H54 (cell line): ENCODE measurements around the gene RAD51B.

Experiments
- DNase-seq: peaks from one replicate; pipeline ENCODE4 v3.0.0; 2011; ENCODE audit warnings: low spot score, mixed read lengths; ENCODE audit not compliant: insufficient read length
- FAIRE-seq: peaks from 3 replicates; lab custom pipeline; 2011; peaks lifted over from hg19 to GRCh38; lab: Jason Lieb, UNC
- POLR2A ChIP-seq: IDR thresholded peaks from 2 replicates; pipeline ENCODE4 v1.6.1; 2011; ENCODE audit warnings: low read depth, mild to moderate bottlenecking, low read length

Gene RAD51B

DNA sequence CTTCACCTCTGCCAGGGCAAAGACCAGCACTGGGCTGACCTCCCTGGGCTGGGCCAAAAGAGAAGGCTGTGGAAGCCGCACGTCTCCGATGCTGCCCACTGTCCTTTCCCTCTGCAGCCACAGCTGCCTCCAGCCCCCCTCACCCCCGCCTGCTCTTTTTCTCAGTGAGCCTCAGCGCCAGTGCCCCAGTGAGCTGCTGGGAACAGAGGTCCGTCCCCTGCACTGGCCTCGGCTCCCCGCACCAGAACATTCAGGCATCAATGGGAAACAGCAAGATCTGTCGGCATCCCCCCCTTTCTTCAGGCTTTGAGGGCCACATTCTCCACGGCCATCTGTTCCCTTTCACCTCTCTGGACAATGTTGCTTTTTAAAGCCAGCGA lies 575.2 kb downstream of the RAD51B start:
- no peak for FAIRE-seq

DNA sequence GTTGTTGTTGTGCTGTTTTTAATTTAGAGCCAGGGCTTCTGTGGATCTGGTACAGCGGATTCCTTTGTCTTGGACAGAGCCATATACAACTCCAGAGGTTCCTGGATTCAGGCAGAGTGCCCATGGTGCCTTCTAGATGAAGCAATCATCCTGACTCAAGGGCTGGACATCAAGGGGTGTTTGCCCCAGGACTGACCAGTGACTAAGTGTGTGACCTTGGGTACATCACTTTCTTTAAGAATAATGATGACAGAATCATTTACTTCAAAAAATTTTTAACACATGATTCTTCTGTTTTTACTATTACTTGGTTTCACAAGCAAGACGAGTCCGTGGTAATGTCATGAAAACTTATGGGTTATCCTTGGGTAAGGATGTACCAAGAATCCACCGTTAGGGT lies 576.0 kb downstream of the RAD51B start:
- no peak for DNase-seq
- no peak for TF ChIP-seq POLR2A
- no peak for FAIRE-seq

More for the DNA sequence above, 575.2 kb downstream of the RAD51B start:
- TF ChIP-seq POLR2A, result no peak
- DNase-seq, result no peak

DNA sequence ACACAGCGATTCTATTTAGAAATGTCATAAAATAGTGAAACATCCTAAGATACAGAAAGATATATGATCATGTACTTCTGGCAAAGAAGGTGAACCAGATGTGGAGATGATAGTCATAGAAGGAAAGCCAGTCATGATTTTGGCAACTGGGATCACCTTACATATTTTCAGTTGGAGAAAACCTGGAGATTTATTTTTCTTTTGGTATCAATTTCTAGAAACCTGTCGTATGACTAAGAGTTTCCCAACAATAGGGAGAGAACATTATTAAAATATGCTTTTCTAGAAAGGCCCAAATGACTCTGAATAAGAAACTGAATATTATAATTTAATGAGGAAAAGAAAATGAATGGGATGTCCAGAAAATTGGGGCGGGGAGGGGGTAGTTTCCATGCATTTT lies 576.9 kb downstream of the RAD51B start:
- no peak for TF ChIP-seq POLR2A
- FAIRE-seq (no peak), DNase-seq (no peak)

DNA sequence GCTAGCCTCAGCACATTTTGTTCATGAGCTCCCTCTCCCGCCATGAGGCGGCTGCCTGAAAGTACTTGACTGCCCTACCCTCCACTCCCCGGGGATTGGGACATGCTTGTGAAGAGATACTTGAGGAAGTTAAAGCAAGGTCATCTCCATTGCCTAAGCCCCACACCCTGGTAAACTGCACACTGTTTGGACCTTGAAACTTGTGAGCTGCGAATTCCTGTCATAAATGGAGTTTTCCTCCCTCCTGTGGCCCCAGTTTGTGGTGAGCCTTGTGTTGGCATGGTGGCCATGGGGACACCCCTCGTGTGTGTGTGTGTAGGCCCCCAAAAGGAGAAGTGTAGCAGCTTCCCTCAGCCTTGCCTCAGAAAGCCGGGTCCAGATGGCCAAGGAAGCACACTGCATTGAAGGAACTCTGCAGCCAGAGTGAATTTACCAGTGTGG lies 577.8 kb downstream of the RAD51B start:
- no peak for TF ChIP-seq POLR2A
- DNase-seq, result no peak
- FAIRE-seq, result no peak

DNA sequence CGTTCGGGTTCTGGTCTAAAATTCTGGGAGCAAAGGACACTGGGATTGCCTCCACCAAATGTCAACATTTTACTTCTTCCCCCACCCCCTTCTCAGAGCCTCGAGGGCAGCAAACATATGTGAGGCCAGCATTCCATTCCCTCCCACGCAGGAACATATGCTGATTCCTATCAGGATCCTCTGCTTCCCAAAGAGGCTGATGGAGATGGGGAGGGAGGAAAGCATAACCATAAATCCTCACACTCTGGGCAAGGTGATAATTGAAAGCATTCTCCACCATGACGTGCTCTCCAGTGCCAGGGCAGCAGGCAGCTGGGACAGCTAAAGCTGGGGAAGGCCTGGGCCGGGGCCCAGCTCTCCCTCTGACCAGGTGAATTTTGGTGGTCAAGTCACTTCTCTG lies 578.2 kb downstream of the RAD51B start:
- no peak for FAIRE-seq
- no peak for TF ChIP-seq POLR2A
- DNase-seq, result no peak

DNA sequence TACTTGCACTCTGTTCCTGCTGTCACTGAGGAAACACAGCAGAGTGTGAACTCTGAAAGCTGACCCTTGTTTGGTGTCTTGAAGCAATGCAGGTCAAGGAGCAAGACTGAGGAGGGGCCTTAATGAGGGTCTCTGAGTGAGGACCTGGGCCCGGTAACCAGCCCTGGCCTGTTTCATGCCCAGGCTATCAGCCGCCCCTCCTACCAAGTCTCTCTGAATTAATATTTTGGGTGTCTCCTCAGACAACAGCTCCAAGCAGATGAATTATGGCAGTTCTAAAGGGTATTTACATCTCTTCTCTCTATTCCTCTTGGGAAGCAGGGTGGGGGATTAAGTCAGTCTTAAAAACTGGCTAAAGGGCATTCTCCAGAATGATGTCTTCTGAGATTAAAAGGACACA lies 578.8 kb downstream of the RAD51B start:
- no peak for DNase-seq
- TF ChIP-seq POLR2A, result no peak
- no peak for FAIRE-seq

DNA sequence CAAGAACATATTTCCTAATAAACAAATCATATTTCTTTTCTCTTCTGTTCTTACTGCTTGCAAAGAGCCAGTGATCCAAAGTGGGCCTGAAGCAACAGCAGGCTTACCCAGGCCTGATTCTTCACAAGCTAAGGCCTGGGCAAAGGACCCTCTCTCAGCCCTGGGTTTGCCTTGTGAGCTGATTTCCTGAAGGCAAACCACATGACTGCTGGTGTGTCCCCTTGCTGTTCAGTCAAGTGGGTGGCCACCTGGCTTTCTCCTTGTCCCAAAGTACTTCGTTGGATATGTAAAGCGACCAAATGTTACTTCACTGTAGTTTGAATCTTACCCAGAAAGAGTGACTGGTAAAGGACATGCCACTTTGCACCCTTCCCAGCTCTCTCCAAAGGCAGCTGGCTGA lies 580.4 kb downstream of the RAD51B start:
- FAIRE-seq (no peak), DNase-seq (no peak)
- no peak for TF ChIP-seq POLR2A

DNA sequence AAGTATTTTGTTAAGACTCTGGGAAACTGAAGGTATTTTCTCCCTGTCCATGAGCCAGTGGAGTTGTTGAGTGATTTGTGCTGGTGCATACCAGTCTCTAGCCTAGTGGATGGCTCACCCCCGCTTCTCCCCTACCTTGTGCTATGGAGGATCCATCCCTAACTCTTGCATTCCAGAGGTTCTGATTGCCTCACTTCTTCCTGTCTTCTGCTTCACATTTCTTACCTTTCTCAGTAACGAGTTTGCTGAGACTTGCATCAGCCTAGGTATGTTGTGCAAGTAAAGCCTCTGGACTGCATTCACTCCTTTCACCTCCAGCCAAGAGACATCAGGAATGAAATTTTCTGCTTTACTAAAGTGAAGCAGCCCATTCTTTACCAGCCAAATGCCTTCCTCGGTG lies 581.7 kb downstream of the RAD51B start:
- DNase-seq, result no peak
- no peak for TF ChIP-seq POLR2A
- FAIRE-seq, result no peak

DNA sequence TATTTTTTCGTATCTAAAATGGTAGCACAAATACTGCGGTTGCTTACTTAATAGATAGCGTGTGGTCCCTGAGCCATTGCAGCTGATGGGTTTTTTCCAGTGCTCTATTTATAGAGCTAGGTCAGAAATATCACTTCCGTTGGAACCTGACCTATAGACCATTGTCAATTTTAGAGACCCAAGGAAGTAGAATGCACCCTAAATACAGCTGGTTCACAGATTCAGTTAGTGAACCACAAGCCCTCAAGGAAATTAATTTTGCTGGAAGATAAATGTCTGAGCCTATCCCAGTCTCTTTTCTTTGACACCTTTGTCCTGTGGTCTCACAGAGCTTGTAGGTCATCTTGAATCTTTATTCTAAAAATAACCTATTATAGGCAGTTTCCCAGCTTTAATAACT lies 582.3 kb downstream of the RAD51B start:
- no peak for FAIRE-seq
- TF ChIP-seq POLR2A, result no peak

DNA sequence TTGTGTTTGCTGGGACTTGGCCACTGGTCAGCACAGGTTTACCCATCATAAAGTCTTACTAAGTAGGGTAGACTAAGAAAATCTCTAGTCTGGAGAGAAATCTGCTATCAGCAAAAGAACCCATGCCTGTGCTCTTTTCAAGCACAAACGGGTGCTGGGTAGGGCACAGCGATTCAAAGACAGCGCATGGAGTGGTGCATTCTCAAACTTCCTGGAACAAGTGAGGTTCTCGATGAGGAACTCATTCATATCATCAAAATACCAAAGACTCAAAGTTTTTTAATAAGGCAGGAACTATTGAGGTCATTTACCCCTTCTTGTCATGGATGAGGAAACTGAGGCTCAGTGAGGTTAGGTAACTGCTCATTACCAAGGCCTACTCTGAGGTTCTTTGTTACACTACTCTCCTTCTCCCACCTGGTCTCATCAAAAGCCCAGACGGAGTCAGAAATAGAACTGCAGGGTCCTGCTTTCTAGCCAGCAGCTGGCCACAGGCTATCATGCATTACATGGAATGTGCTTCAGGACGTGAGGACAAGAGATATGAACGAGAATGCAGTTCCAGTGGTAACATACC lies 583.0 kb downstream of the RAD51B start:
- FAIRE-seq (no peak), DNase-seq (no peak)
- no peak for TF ChIP-seq POLR2A

More for the DNA sequence above, 582.3 kb downstream of the RAD51B start:
- DNase-seq, result no peak

DNA sequence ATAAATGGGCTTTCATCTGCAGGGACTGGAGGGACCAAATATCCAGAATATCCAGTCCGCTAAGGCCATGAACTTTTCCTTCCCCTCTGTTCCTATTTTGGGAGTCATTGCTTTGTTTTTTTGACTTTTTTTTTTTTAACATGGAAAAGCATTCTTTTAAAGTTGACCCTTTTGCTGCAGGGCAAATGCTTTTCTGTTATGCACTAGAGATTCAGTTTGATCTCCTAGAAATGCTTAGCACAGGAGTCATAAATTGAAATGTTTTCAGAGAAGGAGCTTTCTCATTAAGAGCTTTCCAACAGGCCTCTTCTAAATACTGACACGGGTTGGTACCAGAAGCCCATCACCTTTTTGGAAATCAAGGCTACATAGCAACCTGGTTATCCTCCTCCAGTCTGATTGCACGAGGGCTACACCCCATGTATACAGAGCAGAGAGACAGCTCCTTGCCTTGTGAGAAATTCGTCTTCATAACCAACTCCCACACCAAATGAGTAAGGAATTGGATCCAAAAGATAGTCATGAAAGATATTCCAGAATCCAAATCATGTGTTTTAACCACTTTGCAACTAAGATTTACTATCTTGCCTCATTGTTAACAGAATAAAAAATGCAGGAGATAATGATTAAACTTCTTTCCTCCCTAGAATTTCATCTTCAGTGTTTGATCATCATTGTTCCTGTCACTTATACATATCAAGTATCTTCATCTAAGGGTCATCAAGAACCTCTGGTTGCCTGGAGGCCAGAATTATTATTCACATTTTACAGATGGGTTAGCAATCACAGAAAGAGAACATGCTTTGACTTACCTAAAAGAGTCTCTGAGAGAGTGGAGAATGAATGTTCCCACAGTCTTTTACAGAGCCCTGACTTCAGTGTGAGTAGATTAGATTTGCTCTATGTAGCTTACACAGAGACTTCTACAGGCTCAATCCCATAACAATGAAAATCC lies 583.9 kb downstream of the RAD51B start:
- DNase-seq (no peak), FAIRE-seq (no peak)
- no peak for TF ChIP-seq POLR2A

DNA sequence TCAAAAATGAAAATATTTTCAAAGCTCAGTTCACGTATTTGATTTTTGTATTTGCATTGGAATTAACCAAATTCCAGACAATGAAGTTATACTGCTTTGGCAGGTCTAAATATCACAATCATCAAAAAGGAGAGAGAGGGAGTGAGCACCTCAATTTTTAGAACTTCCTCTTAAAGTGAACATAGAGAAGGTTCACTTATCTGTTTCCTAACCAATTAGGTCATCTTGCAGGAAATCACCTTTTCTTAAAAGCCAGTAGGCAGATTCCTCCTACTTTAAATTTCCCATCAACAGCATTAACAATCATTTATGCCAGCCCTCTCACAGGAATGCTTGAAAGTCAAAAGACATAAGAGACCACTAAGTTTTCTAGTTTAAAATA lies 584.6 kb downstream of the RAD51B start:
- FAIRE-seq (no peak), DNase-seq (no peak)
- no peak for TF ChIP-seq POLR2A

DNA sequence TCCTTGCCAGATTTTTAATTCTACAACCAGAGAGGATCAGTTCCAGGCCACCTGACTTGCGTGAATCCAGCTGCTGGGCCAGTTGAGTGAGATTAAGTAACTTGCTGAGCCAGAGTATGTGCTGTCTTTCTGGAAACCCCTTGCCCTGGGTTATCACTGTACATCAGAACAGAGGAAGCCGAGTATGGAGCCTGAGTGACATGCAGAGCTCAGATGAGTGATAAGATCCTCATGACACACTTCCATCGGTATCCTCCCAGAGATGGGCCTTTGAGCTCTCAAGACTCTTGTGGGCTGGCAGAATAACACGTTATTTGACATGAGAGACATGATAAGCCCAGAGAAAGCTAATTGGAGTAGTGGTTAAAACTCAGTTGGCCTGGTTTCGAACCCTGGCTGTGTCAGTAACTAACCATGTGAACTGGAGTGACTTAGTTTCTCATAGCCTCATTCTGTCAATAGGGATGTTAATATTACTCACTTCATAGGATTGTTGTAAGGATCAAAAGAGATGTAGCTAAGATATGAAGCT lies 585.1 kb downstream of the RAD51B start:
- no peak for TF ChIP-seq POLR2A
- FAIRE-seq (no peak), DNase-seq (no peak)

DNA sequence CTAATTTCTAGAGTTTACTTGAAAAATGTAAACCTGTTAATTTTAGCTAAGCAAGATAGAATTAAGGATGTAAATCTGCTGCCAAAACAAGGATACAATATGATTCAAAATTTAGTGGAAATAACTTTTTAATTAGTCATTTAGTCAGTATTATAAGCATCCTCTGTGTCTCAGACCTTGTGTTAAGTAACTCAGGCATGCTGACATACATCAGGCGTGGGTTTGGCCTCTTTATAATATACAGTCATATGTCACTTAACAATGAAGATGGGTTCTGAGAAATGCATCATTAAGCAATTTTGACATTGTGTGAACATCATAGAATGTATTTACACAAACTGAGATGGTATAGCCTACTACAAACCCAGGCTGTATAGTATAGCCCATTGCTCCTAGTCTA lies 586.4 kb downstream of the RAD51B start:
- FAIRE-seq (peak; percentile 67), DNase-seq (no peak)
- no peak for TF ChIP-seq POLR2A
